GM23338 (cell line): ENCODE results near the gene PHF1. TPM values are rescaled to one million over a fixed set of nuclear protein-coding genes. Genes with fewer than 3 reads are reported as not detected.

ENCODE experiments used
- ATAC-seq: fragments of 200-7000 bp; cut with Tn5 transposase; 3 replicates; pipeline ENCODE4 v1.9.1; 2020
- DNase-seq: peaks from one replicate; pipeline ENCODE4 v3.0.0-alpha.2; 2015; ENCODE audit warnings: low spot score
- H2AFZ ChIP-seq: fragments of 200-600 bp; sonication (generic); 2 replicates; pipeline ENCODE4 v1.8.0; 2016; ENCODE audit warnings: antibody characterized with exemption, mild to moderate bottlenecking, moderate library complexity
- H3F3A ChIP-seq: fragments of 200-600 bp; sonication (generic); replicated peaks from 2 replicates; pipeline ENCODE4 v1.8.0; 2017; ENCODE audit warnings: antibody characterized with exemption, mixed run types, low read depth
- H3K27ac ChIP-seq: fragments of 200-600 bp; sonication (generic); 2 replicates; pipeline ENCODE4 v1.6.1; 2016; ENCODE audit warnings: low read depth
- H3K27me3 ChIP-seq: fragments of 200-600 bp; sonication (generic); 2 replicates; pipeline ENCODE4 v1.8.0; 2016; ENCODE audit warnings: mild to moderate bottlenecking, mixed run types, moderate library complexity; ENCODE audit not compliant: insufficient read depth
- H3K36me3 ChIP-seq: fragments of 200-600 bp; sonication (generic); 2 replicates; pipeline ENCODE4 v1.8.0; 2016; ENCODE audit warnings: mild to moderate bottlenecking; ENCODE audit not compliant: insufficient read depth
- H3K4me1 ChIP-seq: fragments of 200-600 bp; sonication (generic); 2 replicates; pipeline ENCODE4 v1.8.0; 2016; ENCODE audit warnings: mild to moderate bottlenecking, moderate library complexity; ENCODE audit not compliant: insufficient read depth
- H3K4me2 ChIP-seq: fragments of 200-600 bp; sonication (generic); 2 replicates; pipeline ENCODE4 v1.7.1; 2017; ENCODE audit warnings: mixed run types
- H3K4me3 ChIP-seq: fragments of 200-600 bp; sonication (generic); 2 replicates; pipeline ENCODE4 v1.6.1; 2016; ENCODE audit warnings: mixed run types
- H3K79me2 ChIP-seq: fragments of 200-600 bp; sonication (generic); replicated peaks from 2 replicates; pipeline ENCODE4 v1.8.0; 2017; ENCODE audit warnings: mild to moderate bottlenecking; ENCODE audit not compliant: insufficient read depth
- H3K9me2 ChIP-seq: fragments of 200-600 bp; sonication (generic); 2 replicates; pipeline ENCODE4 v1.8.0; 2017; ENCODE audit not compliant: insufficient read depth
- H4K20me1 ChIP-seq: fragments of 200-600 bp; sonication (generic); replicated peaks from 2 replicates; pipeline ENCODE4 v1.8.0; 2017; ENCODE audit warnings: mild to moderate bottlenecking; ENCODE audit not compliant: insufficient read depth
- H3K27ac Mint-ChIP-seq: 2 replicates; pipeline ENCODE4 v1.8.0; 2020; ENCODE audit warnings: inconsistent platforms, mild to moderate bottlenecking, moderate library complexity, mixed read lengths
- H3K27me3 Mint-ChIP-seq: 3 replicates; pipeline ENCODE4 v1.8.0; 2022; ENCODE audit warnings: low read depth, mild to moderate bottlenecking, moderate library complexity, mixed read lengths, inconsistent platforms; ENCODE audit not compliant: insufficient read depth, poor library complexity
- H3K36me3 Mint-ChIP-seq: 3 replicates; pipeline ENCODE4 v1.8.0; 2021; ENCODE audit warnings: low read depth, mild to moderate bottlenecking, inconsistent platforms, moderate library complexity, mixed read lengths
- H3K4me1 Mint-ChIP-seq: 3 replicates; pipeline ENCODE4 v1.8.0; 2020; ENCODE audit warnings: mild to moderate bottlenecking, inconsistent platforms, mixed read lengths
- H3K4me3 Mint-ChIP-seq: 3 replicates; pipeline ENCODE4 v1.8.0; 2021; ENCODE audit warnings: moderate library complexity, mild to moderate bottlenecking, inconsistent platforms, mixed read lengths
- H3K9me3 Mint-ChIP-seq: 3 replicates; pipeline ENCODE4 v1.8.0; 2020; ENCODE audit warnings: moderate library complexity, mild to moderate bottlenecking, inconsistent platforms, mixed read lengths
- CREB1 ChIP-seq: fragments of 250-450 bp; sonication (Bioruptor Pico); IDR thresholded peaks from 2 replicates; pipeline ENCODE4 v1.5.0; 2020; ENCODE audit warnings: low read depth, mild to moderate bottlenecking, moderate library complexity
- CTCF ChIP-seq, 2 experiments: fragments of 200-600 bp in 1 of 2; sonication (generic) in 1 of 2; conservative IDR thresholded peaks; 2 replicates each; pipeline versions ENCODE4 v1.5.1 to v1.6.1; 2016 to 2017; ENCODE audit warnings: antibody characterized with exemption in 2 of 2, low read depth in 2 of 2, mild to moderate bottlenecking in 2 of 2, moderate library complexity in 1 of 2
- EZH2 ChIP-seq: fragments of 200-600 bp; sonication (generic); IDR thresholded peaks from one replicate; pipeline ENCODE4 v1.8.0; 2017; ENCODE audit warnings: antibody characterized with exemption, mild to moderate bottlenecking, low read depth; ENCODE audit not compliant: unreplicated experiment
- EZH2phosphoT487 ChIP-seq: fragments of 200-600 bp; sonication (generic); IDR thresholded peaks from one replicate; pipeline ENCODE4 v1.8.1; 2018; ENCODE audit warnings: antibody characterized with exemption; ENCODE audit not compliant: unreplicated experiment
- JUNB ChIP-seq: IDR thresholded peaks from one replicate; pipeline ENCODE4 v1.6.1; 2016; ENCODE audit warnings: antibody characterized with exemption; ENCODE audit not compliant: unreplicated experiment
- NANOG ChIP-seq: IDR thresholded peaks from 2 replicates; pipeline ENCODE4 v1.6.1; 2016; ENCODE audit warnings: antibody characterized with exemption, borderline replicate concordance
- POLR2AphosphoS5 ChIP-seq: IDR thresholded peaks from 2 replicates; pipeline ENCODE4 v1.6.1; 2016; ENCODE audit warnings: antibody characterized with exemption, low read depth
- STAT1 ChIP-seq: IDR thresholded peaks from one replicate; pipeline ENCODE4 v1.6.1; 2016; ENCODE audit warnings: antibody characterized with exemption; ENCODE audit not compliant: unreplicated experiment
- ZNF114 ChIP-seq: fragments of 250-450 bp; sonication (Bioruptor Pico); IDR thresholded peaks from 2 replicates; pipeline ENCODE4 v1.5.0; 2020; ENCODE audit warnings: mild to moderate bottlenecking, moderate library complexity
- ZNF331 ChIP-seq: fragments of 250-450 bp; sonication (Bioruptor Pico); IDR thresholded peaks from 2 replicates; pipeline ENCODE4 v1.5.0; 2020; ENCODE audit warnings: low read depth, mild to moderate bottlenecking, moderate library complexity
- ZNF462 ChIP-seq: fragments of 250-450 bp; sonication (Bioruptor Pico); IDR thresholded peaks from 2 replicates; pipeline ENCODE4 v1.5.0; 2020; ENCODE audit warnings: mild to moderate bottlenecking, moderate library complexity
- polyA plus RNA-seq: library from polyadenylated mRNA; unstranded; fragments of >200 nt; fragmentation: Nextera tagmentation; extraction: Ambion mirVana; gene quantifications from 2 replicates; pipeline ENCODE4 v1.2.1, GENCODE V29; 2016
- total RNA-seq: library from RNA; depleted of rRNA; stranded (reverse); fragments of >200 nt; shearing (Covaris generic); gene quantifications from 2 replicates; pipeline ENCODE4 v1.2.3, GENCODE V29; 2014
- TF ChIP-seq, protein P1 (sequence below): IDR thresholded peaks from 2 replicates; pipeline ENCODE4 v1.6.1; 2016; ENCODE audit warnings: antibody characterized with exemption

Gene PHF1
- total and polyA plus RNA-seq, 2 experiments from 2014 or later = 29.4 to 46.7 TPM

DNA sequence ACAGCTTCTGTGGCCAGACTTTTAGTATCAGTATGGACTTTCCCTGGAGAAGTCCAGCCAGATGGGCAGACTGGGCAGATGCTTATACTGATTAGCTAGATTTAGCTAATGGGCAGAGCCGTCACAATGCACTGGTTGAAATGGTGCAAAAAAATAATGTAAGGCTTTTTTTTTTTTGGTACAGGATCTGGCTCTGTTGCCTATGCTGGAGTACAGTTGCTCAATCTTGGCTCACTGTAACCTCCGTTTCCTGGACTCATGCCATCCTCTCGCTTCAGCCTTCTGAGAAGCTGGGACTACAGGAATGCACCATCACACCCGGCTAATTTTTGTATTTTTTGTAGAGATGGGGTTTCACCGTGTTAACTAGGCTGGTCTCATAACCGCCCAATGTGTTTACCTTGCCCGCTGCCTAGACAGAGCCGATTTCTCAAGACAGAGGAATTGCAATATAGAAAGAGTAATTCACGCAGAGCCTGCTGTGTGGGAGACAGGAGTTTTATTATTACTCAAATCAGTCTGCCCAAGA lies 35.6 kb upstream of the PHF1 start:
- H3K4me2 ChIP-seq = 0 out of 2 replicates have a peak overlapping the region, but pooled peaks have one; percentile 32
- H3K79me2 ChIP-seq = no peaks in the 10 kb centered on the region
- no peak for TF ChIP-seq CREB1 (CRISPR knock-in tag)
- no peak for TF ChIP-seq ZNF462 (CRISPR knock-in tag)
- no peak for TF ChIP-seq JUNB
- TF ChIP-seq ZNF114 (CRISPR knock-in tag) = no peak
- no peak for TF ChIP-seq STAT1
- no peak for TF ChIP-seq EZH2
- no peak for TF ChIP-seq EZH2phosphoT487
- no peak for TF ChIP-seq CTCF (conservative IDR thresholded peaks at IDR 0.05; ENCODE audit: low read depth in 2 of 2)
- no peak for TF ChIP-seq NANOG
- TF ChIP-seq, protein P1, sequence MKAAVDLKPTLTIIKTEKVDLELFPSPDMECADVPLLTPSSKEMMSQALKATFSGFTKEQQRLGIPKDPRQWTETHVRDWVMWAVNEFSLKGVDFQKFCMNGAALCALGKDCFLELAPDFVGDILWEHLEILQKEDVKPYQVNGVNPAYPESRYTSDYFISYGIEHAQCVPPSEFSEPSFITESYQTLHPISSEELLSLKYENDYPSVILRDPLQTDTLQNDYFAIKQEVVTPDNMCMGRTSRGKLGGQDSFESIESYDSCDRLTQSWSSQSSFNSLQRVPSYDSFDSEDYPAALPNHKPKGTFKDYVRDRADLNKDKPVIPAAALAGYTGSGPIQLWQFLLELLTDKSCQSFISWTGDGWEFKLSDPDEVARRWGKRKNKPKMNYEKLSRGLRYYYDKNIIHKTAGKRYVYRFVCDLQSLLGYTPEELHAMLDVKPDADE = no peak
- TF ChIP-seq ZNF331 = no peak
- no peak for TF ChIP-seq POLR2AphosphoS5
- peak overlapping the region; percentile 95; the same call in 1 of the 2 replicates for H2AFZ ChIP-seq
- no peaks in the 10 kb centered on the region for H4K20me1 ChIP-seq
- DNase-seq (no peak), ATAC-seq (no peak)
- no peaks in the 10 kb centered on the region for H3K36me3 Mint-ChIP-seq
- H3K36me3 ChIP-seq = no peaks in the 10 kb centered on the region
- H3K27ac ChIP-seq = peak overlapping the region; percentile 78
- H3K4me1 Mint-ChIP-seq = peaks cover 31% of the 10 kb centered on the region
- H3K4me3 Mint-ChIP-seq = no peak overlapping the region
- H3K9me3 Mint-ChIP-seq = no peaks in the 10 kb centered on the region
- 0 out of 2 replicates have a peak, but pooled peaks cover 3% of the 10 kb centered on the region for H3F3A ChIP-seq
- H3K4me1 ChIP-seq = peaks cover 27% of the 10 kb centered on the region
- H3K27ac Mint-ChIP-seq = peak overlapping the region; percentile 48; the same call in 1 of the 2 replicates
- H3K27me3 Mint-ChIP-seq = peaks cover 9% of the 10 kb centered on the region
- H3K27me3 ChIP-seq = no peaks in the 10 kb centered on the region
- H3K9me2 ChIP-seq = no peaks in the 10 kb centered on the region
- H3K4me3 ChIP-seq = no peak overlapping the region
